OCI-LY7 (cell line): Measurements from ENCODE around the gene RACGAP1.

Experiments
- CTCF ChIP-seq: fragments of 200-600 bp; sonication (generic); conservative IDR thresholded peaks from 2 replicates; pipeline ENCODE4 v1.5.1; 2014; ENCODE audit warnings: mild to moderate bottlenecking, antibody characterized with exemption, low read length, moderate library complexity, mixed read lengths
- EZH2phosphoT487 ChIP-seq: fragments of 200-600 bp; sonication (generic); IDR thresholded peaks from 2 replicates; pipeline ENCODE4 v1.6.1; 2018; ENCODE audit warnings: low read depth, borderline replicate concordance, mild to moderate bottlenecking, mixed run types, antibody characterized with exemption, low read length, moderate library complexity, mixed read lengths

DNA sequence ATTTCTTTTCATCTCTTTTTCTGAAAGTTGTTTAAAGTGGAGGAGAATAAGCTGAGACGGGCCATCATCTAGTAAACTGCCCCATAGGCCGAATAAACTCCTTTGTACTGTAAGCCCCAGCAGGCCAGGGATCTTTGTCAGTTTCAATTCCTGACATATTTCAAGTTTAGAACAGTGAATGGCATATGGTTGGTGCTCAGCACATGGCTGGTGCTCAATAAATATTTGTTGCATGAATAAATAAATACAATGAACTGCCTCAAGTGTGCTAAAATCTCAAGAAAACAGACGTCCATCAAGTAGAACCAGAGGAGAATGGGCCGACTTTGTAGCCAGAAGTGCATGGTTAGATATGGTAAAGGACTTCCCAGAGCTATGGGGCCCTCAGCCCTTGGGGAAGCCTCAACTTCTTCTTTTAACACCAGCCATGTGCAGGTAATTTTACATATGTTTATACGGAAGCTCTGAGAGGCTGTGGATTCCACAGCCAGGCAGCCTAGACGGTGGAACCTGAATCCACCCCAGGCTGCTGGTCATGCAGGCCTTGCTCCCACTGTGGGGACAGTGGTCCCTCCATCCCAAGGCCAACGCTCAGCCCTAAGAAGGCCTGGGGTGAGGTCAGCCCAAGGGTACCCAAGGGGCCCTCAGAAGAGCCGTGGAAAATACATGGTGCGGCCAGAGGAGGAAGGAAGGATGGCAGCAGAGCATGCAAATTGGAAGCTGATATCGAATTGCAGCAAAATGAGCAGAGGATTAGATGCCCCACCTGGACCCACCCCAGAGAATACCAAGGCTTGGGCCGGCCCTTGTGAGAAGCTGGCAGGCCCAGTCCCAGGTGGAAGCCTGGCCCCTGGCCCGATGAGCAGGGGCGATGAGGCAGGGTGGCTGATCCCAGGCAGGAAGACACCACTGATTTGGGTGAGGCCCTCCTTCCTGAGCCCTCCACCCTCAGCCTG lies 83.5 kb downstream of the RACGAP1 start:
- TF ChIP-seq CTCF: no peak
- TF ChIP-seq EZH2phosphoT487: no peak
